ENCODE measurements around the gene CD83.
A peak's percentile ranks its signal among the peaks of the same experiment; 100 is the strongest.

Gene CD83

GRCh38 chr6:14123386-14124111, 6.0 kb downstream of the CD83 start:
- ATAC-seq (no peak), DNase-seq (no peak)

DNA sequence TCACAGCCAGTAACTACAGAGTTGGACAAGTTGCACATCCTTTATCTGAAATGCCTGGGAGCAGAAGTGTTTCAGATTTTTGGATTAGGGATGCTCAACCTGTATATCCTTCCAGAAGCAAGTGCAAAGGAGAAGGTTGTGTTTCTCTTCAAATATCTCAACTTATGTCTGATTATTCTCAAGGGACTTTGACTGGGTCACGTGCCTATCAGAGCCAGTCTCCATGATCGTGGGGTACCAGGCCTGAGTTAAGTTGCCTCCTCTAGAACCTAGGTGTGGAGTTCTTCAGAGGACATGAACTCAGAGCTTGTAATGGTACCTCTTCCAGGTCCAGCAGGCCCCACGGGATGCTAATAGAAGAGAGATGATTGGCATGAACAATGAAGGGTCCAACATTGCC, 7.8 kb downstream of the CD83 start:
- no peak for DNase-seq
- no peak for ATAC-seq

DNA sequence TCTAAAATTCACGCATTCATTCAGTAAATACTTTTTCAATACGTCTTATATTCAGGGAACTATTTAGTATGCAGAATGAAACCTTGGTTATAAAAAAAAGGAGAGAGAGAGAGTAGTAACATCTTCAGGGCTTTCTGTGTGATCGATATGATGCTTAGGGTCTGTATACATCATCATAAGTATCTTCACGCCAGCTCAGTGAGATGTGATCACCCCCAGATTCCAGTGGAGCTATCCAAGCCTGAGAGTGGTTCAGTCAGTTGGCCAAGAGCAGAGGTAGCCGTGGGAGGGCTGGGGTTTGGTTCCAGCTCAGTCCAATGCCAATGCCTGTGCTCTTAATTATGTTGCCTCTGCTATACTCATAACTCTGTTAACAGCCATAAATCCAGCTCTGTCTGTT, 8.6 kb downstream of the CD83 start:
- ATAC-seq (no peak), DNase-seq (no peak)

DNA sequence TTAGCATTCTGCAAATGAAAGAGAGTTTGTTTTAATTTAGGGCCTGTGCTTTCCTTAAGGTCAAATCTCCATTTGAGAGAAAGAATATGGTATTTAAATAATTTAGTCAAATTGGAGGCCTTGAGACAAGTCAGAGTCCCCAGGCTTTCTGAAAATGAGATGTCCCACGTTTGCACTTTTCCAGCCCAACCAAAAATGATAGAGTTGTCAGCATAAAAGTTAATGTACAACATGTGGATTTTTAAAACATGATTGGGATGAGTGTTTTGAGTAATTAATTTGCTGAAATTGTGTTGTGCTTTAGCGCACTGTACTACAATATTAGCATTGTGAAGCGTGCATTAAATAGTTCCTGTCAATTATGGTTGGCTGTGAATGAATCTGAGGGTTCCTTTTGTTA, 10.0 kb downstream of the CD83 start:
- DNase-seq (no peak), ATAC-seq (no peak)

DNA sequence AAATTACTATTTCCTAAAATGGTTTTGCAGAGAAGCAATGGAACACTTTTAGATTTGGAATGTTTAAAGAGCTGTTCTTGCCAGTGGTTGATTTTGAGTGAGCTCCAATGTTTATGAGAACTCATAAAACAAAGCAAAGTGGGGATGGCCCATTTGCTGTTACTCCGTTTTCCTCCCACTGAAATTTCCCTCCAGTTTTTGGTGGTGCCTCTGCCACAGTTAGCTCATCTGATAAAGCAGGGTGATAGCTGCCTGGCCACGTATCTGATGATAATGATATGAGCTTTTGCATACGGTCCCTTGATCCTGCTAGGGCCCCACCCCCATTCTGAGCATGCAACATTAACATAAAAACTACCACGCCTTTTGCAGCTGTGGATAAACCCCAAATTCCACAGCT, 10.4 kb downstream of the CD83 start:
- ATAC-seq (no peak), DNase-seq (no peak)

DNA sequence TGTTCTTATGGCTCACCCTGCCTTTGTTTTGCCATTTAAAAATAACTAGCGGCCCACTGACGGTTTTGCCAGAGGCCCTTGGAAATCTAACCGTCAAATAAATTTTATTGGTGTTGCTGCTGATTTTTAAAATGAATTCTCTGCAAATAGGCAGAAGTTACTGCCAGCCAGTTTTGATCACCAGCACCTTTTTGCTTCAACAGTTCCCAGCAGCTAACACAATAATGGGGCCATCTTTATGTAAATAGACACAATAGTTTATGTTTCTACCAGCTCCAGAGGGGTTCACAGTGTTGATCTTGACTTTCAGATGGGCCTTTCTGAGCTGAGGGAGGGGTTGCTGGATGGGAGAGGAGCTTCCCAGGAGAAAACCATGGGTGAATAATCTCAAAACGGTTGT, 11.2 kb downstream of the CD83 start:
- DNase-seq: no peak
- no peak for ATAC-seq

DNA sequence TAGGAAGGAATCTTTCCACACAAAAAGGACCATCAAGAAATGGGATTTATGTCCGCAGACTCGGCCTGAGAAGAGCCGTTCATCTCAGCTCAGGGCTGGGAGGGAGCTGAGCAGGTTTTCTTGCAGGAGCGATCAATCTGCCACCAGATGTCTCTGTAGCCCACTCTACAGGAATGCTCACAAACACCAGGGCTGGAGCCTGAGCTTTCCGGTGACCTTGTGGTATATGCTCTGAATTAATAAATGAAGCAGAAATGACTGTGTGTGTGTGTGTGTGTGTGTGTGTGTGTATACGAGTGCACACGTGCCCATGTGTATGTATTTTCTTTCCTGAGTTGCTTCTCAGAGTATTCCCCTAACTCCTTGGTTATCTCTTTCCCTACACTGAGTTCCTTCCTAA, 12.0 kb downstream of the CD83 start:
- ATAC-seq (peak; percentile 48), DNase-seq (no peak)

- no peak for DNase-seq
- ATAC-seq: no peak
These were observed 13.0 kb downstream of the CD83 start for GRCh38 chr6:14130435-14131075.

DNA sequence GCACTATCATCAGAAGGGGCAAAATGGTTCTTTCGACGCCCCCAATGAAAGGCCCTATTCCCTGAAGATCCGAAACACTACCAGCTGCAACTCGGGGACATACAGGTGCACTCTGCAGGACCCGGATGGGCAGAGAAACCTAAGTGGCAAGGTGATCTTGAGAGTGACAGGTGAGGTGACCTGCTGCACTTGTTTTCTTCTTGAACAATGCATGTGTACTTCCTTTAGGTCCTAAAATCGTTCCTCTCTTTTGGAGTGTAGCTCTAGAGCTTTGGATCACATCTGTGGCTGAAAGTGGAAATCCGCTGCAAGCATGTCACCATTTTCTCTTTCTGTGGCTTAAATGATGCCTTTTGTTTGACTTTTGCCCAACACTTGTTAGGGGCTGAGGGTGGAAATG, 14.0 kb downstream of the CD83 start:
- ATAC-seq (no peak), DNase-seq (no peak)

DNA sequence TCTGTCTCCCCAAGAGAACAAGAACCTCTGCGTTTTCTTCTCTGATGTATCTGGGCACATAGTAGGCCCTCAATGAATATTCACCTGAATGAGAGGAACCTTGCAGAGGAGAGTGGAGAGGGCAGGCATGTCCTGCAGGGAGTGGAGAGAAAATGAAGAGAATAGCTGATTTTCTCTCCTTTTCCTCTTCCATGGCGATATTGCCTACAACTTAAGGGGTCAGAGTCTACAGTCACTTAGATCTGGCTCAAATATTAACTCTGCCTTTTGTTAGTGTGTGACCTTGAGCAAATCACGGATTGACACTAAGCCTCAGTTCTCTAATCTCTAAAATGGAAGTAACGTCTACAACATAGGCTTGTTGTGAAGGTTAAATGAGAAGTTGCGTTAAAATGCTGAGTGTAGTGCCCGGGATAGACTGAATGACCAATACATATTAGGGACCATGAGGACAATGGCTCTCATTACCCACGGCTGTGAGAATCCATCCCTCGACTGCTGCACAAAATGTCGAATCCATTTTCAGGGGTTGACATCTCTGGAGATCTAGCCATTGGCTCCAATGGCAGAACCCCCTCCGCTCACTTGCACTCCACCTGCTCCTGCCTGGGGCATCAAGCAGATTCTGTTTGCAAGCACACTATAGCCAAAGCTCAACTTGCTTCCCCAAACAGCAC, 14.8 kb downstream of the CD83 start:
- no peak for DNase-seq
- ATAC-seq: no peak

GRCh38 chr6:14132921-14133275, 15.3 kb downstream of the CD83 start:
- no peak for ATAC-seq
- DNase-seq: no peak

DNA sequence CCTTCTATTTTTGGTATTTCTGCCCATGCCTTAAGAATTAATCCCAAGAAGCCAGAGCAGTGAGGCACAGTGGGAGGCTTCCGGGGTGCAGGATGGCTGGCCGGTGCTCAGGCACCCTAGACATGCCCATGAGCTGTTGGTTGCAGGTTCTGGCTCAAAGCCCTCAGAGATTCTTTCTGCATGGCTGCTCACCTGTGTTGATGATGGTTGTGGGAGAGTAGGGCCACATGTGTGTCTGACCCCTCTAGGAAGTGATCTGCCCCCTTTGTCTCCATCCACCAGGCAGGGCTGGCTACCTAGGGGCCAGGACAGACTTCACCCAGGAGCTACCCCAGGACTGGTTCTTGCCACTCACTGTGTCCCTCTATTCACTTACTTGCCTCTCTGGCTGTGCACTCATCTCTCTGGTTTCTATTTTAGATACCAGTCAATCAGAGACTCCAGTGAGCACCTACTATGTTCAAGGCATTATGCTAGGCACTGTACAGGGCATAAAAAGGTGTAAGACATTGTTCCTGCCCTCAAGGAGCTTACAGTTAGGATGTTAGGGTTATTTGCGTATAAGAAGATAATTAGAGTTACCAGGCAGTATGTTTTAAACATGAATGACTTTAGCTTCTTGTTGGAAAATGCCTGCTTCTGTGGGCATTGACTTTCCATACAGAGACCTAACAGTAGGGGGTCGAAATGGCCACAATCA, 16.8 kb downstream of the CD83 start:
- ATAC-seq (no peak), DNase-seq (no peak)

DNA sequence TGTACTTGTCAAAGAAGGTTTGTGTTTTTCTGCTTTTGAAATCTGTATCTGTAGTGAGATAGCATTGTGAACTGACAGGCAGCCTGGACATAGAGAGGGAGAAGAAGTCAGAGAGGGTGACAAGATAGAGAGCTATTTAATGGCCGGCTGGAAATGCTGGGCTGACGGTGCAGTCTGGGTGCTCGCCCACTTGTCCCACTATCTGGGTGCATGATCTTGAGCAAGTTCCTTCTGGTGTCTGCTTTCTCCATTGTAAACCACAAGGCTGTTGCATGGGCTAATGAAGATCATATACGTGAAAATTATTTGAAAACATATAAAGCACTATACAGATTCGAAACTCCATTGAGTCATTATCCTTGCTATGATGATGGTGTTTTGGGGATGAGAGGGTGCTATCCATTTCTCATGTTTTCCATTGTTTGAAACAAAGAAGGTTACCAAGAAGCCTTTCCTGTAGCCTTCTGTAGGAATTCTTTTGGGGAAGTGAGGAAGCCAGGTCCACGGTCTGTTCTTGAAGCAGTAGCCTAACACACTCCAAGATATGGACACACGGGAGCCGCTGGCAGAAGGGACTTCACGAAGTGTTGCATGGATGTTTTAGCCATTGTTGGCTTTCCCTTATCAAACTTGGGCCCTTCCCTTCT, 18.4 kb downstream of the CD83 start:
- DNase-seq (no peak), ATAC-seq (no peak)

GRCh38 chr6:14138701-14139215, 21.2 kb downstream of the CD83 start:
- DNase-seq (no peak), ATAC-seq (no peak)

DNA sequence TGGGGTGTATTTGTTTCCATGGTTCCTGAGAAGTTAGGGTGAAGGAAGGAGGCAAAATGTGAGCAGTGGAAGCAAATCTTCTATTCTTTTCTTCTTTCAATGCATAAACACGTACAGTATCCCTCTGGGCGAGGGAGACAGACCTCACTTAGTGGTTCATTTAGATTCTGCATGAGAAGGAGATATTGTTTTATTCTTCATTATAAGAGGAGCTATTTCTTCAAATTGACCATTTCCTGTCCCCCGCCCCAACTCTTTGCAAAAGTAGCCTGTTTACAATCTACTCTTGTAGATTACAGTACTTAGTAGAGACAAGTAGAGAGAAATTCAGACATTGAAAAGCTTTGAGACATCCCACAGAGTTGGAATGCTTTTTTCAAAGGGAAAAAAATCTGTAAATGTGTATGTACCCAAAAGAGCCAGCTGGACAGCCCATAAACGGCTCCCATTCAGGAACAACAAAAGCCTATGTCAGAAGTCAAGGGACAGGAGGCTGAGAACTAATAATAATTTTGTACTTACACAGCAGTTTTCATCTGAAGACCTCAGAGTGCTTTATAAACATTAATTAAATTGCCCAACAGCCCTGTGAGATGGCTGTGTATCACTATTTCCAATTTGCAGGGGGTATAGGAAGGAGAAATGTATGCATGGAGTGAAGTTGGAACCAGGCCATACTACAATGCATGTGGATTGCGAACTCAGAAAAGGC, 23.9 kb downstream of the CD83 start:
- DNase-seq (no peak), ATAC-seq (no peak)

GRCh38 chr6:14142063-14142450, 24.5 kb downstream of the CD83 start:
- DNase-seq (no peak), ATAC-seq (no peak)

GRCh38 chr6:14142511-14143223, 25.1 kb downstream of the CD83 start:
- DNase-seq (no peak), ATAC-seq (no peak)

DNA sequence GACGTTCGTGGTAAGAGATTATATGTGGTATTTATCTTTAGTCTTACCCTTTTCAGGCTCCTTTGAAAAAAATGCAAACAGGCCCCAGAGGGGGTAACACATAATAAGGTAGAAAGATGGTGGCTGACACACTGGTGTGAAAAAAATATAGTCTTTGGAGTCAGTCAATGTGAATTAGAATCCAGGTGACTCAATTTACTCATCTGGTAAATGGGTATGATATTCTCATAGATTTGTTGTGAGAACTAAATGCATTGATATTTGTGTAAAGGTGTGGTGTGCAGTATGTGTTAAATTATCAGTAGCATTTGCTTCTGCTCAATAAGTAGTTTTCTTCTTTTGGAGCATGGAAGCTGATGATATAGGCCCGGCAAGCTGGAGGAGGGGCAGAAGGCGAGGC, 25.7 kb downstream of the CD83 start:
- DNase-seq: no peak
- no peak for ATAC-seq

- DNase-seq (peak; percentile 83), ATAC-seq (peak; percentile 89)
These were observed 27.1 kb downstream of the CD83 start for GRCh38 chr6:14144678-14145113.

- no peak for DNase-seq
- no peak for ATAC-seq
These were observed 29.0 kb downstream of the CD83 start for GRCh38 chr6:14146506-14147096.

DNA sequence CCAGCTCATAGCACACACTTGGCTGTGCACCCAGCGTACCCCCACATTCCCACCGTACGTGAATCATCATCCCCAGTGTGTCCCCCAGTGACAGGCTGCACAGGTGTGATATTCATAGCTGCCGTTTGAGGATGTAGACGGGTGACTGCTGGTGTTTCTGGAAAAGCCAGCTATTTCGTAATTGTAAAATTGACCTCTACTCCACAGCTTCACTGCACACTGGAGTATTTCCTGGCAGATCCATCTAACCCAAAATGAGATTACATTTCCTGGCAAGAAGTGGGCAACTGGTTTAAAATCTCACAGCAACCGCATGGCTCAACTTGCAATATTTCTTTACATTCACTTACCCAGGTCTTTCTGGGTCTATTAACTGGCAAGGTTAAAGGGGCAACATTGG, 30.3 kb downstream of the CD83 start:
- DNase-seq: no peak

More for the DNA sequence above, 30.3 kb downstream of the CD83 start:
- no peak for ATAC-seq
